GM18858 (cell line): ENCODE results near the gene SS18L1.

Experiments used
- ATAC-seq: cut with Tn5 transposase; IDR thresholded peaks from one replicate; pipeline ENCODE4 v1.9.1; 2021; ENCODE audit not compliant: unreplicated experiment

Gene SS18L1

GRCh38 chr20:62208795-62209755 lies 65.5 kb downstream of the SS18L1 start:
- ATAC-seq = no peak

- ATAC-seq = no peak
These were observed 66.4 kb downstream of the SS18L1 start for GRCh38 chr20:62209850-62210495.

GRCh38 chr20:62210496-62210855 lies 66.9 kb downstream of the SS18L1 start:
- no peak for ATAC-seq

GRCh38 chr20:62211216-62211615 lies 67.6 kb downstream of the SS18L1 start:
- ATAC-seq = no peak

- ATAC-seq = no peak
These were observed 68.3 kb downstream of the SS18L1 start for GRCh38 chr20:62211769-62212288.

- no peak for ATAC-seq
These were observed 68.7 kb downstream of the SS18L1 start for GRCh38 chr20:62212299-62212698.

- ATAC-seq = no peak
These were observed 70.5 kb downstream of the SS18L1 start for GRCh38 chr20:62214067-62214466.

- ATAC-seq = no peak
These were observed 71.7 kb downstream of the SS18L1 start for GRCh38 chr20:62215020-62215990.

GRCh38 chr20:62215991-62216635 lies 72.5 kb downstream of the SS18L1 start:
- no peak for ATAC-seq

- ATAC-seq = no peak
These were observed 73.3 kb downstream of the SS18L1 start for GRCh38 chr20:62216636-62217566.

GRCh38 chr20:62217913-62218773 lies 74.6 kb downstream of the SS18L1 start:
- no peak for ATAC-seq

GRCh38 chr20:62219101-62219991 lies 75.8 kb downstream of the SS18L1 start:
- no peak for ATAC-seq

GRCh38 chr20:62219992-62220665 lies 76.6 kb downstream of the SS18L1 start, which contains the start of gene HRH3:
TSS of gene HRH3 (minus strand) at chr20:62220278. CDS start at chr20:62219970, 308 bp downstream.
- no peak for ATAC-seq

- no peak for ATAC-seq
These were observed 77.3 kb downstream of the SS18L1 start for GRCh38 chr20:62220666-62221568.

GRCh38 chr20:62222266-62222850 lies 78.8 kb downstream of the SS18L1 start:
- ATAC-seq = no peak
